ENCODE measurements around the gene FAM20C.
"Not testable (repeated sequence)": the region's sequence is repeated elsewhere in the genome, so short reads cannot be mapped to it uniquely, and the experiment has no call there.

FAM20C gene

GRCh38 chr7:259751-260405 lies 67.5 kb downstream of the FAM20C start:
- DNase-seq (ENCODE audit: low read depth), result no peak

GRCh38 chr7:260441-261281 lies 68.3 kb downstream of the FAM20C start:
- no peak for DNase-seq (ENCODE audit: low read depth)

GRCh38 chr7:261341-262250 lies 69.2 kb downstream of the FAM20C start:
- no peak for DNase-seq (ENCODE audit: low read depth)

- no peak for DNase-seq (ENCODE audit: low read depth)
Measured at GRCh38 chr7:262251-262572, 69.8 kb downstream of the FAM20C start.

GRCh38 chr7:262631-263311 lies 70.4 kb downstream of the FAM20C start:
- DNase-seq (ENCODE audit: low read depth), result not testable (repeated sequence)

GRCh38 chr7:263483-264351 lies 71.3 kb downstream of the FAM20C start:
- not testable (repeated sequence) for DNase-seq (ENCODE audit: low read depth)

- DNase-seq (ENCODE audit: low read depth), result no peak
Measured at GRCh38 chr7:264541-265191, 72.3 kb downstream of the FAM20C start.

GRCh38 chr7:265192-265997 lies 73.0 kb downstream of the FAM20C start:
- no peak for DNase-seq (ENCODE audit: low read depth)

- DNase-seq (ENCODE audit: low read depth), result no peak
Measured at GRCh38 chr7:265998-266850, 73.9 kb downstream of the FAM20C start.

GRCh38 chr7:266851-267840 lies 74.8 kb downstream of the FAM20C start:
- no peak for DNase-seq (ENCODE audit: low read depth)

- DNase-seq (ENCODE audit: low read depth), result no peak
Measured at GRCh38 chr7:268991-269390, 76.6 kb downstream of the FAM20C start.

- DNase-seq (ENCODE audit: low read depth), result no peak
Measured at GRCh38 chr7:269721-270120, 77.3 kb downstream of the FAM20C start.

- no peak for DNase-seq (ENCODE audit: low read depth)
Measured at GRCh38 chr7:270351-270983, 78.1 kb downstream of the FAM20C start.

GRCh38 chr7:271266-272107 lies 79.1 kb downstream of the FAM20C start:
- no peak for DNase-seq (ENCODE audit: low read depth)

GRCh38 chr7:272108-272615 lies 79.8 kb downstream of the FAM20C start:
- no peak for DNase-seq (ENCODE audit: low read depth)

GRCh38 chr7:272631-273030 lies 80.3 kb downstream of the FAM20C start:
- no peak for DNase-seq (ENCODE audit: low read depth)

Data from HS-27A (cell line).